Inferior parietal cortex (tissue), 1 donor: ENCODE results near the gene FOS.
"Not testable (repeated sequence)": the region's sequence is repeated elsewhere in the genome, so short reads cannot be mapped to it uniquely, and the experiment has no call there.

ENCODE experiments used
- DNase-seq: peaks from one replicate; pipeline ENCODE4 v3.0.0-alpha.2; 2016; ENCODE audit errors: extremely low spot score

The FOS gene

GRCh38 chr14:75278422-75279152 is at the start of gene FOS:
TSS of gene FOS (plus strand) at chr14:75278828. CDS start at chr14:75278983, 155 bp downstream.
- peak; percentile 92 for DNase-seq

GRCh38 chr14:75229661-75230139 is 48.9 kb upstream of the FOS start:
- DNase-seq: no peak

GRCh38 chr14:75230140-75230792 is 48.4 kb upstream of the FOS start:
- DNase-seq: no peak

- DNase-seq: no peak
These were observed 47.3 kb upstream of the FOS start for GRCh38 chr14:75231320-75231719.

- DNase-seq: no peak
These were observed 46.4 kb upstream of the FOS start for GRCh38 chr14:75232191-75232590.

- no peak for DNase-seq
These were observed 46.0 kb upstream of the FOS start for GRCh38 chr14:75232597-75232996.

- DNase-seq: no peak
These were observed 44.2 kb upstream of the FOS start for GRCh38 chr14:75234173-75235115.

- not testable (repeated sequence) for DNase-seq
These were observed 43.4 kb upstream of the FOS start for GRCh38 chr14:75235198-75235597.

GRCh38 chr14:75236467-75236866 is 42.2 kb upstream of the FOS start:
- no peak for DNase-seq

GRCh38 chr14:75236901-75237419 is 41.7 kb upstream of the FOS start:
- no peak for DNase-seq

- DNase-seq: no peak
These were observed 39.7 kb upstream of the FOS start for GRCh38 chr14:75238756-75239455.

- no peak for DNase-seq
These were observed 37.8 kb upstream of the FOS start for GRCh38 chr14:75240781-75241180.

- DNase-seq: no peak
These were observed 35.9 kb upstream of the FOS start for GRCh38 chr14:75242546-75243273.

GRCh38 chr14:75244121-75244520 is 34.5 kb upstream of the FOS start:
- no peak for DNase-seq

GRCh38 chr14:75246546-75247285 is 31.9 kb upstream of the FOS start:
- DNase-seq: no peak

- no peak for DNase-seq
These were observed 31.2 kb upstream of the FOS start for GRCh38 chr14:75247286-75247922.

GRCh38 chr14:75247939-75248338 is 30.7 kb upstream of the FOS start:
- no peak for DNase-seq

- DNase-seq: no peak
These were observed 29.2 kb upstream of the FOS start for GRCh38 chr14:75249251-75249957.

- DNase-seq: no peak
These were observed 28.7 kb upstream of the FOS start for GRCh38 chr14:75249958-75250336.
